Ishikawa (cell line): Measurements from ENCODE around the gene IL1RAPL1.

Source experiments
- CEBPB ChIP-seq: IDR thresholded peaks from 2 replicates; pipeline ENCODE4 v1.6.1; 2012
- CREB1 ChIP-seq: IDR thresholded peaks from 2 replicates; pipeline ENCODE4 v1.6.1; 2012; ENCODE audit warnings: low read depth
- EGR1 ChIP-seq: IDR thresholded peaks from 2 replicates; pipeline ENCODE4 v1.6.1; 2012
- EP300 ChIP-seq: IDR thresholded peaks from 2 replicates; pipeline ENCODE4 v1.6.1; 2012; ENCODE audit warnings: borderline replicate concordance
- FOXM1 ChIP-seq: IDR thresholded peaks from 2 replicates; pipeline ENCODE4 v1.6.1; 2012; ENCODE audit warnings: low read depth, borderline replicate concordance
- MAX ChIP-seq: IDR thresholded peaks from 2 replicates; pipeline ENCODE4 v1.6.1; 2012
- NFIC ChIP-seq: IDR thresholded peaks from 2 replicates; pipeline ENCODE4 v1.6.1; 2012
- RAD21 ChIP-seq: IDR thresholded peaks from 2 replicates; pipeline ENCODE4 v1.6.1; 2012; ENCODE audit warnings: low read depth
- TAF1 ChIP-seq: IDR thresholded peaks from 2 replicates; pipeline ENCODE4 v1.6.1; 2012; ENCODE audit warnings: low read depth, mild to moderate bottlenecking
- TCF12 ChIP-seq: IDR thresholded peaks from 2 replicates; pipeline ENCODE4 v1.6.1; 2012; ENCODE audit warnings: low read depth
- TEAD4 ChIP-seq: IDR thresholded peaks from 2 replicates; pipeline ENCODE4 v1.6.1; 2012
- USF1 ChIP-seq: IDR thresholded peaks from 2 replicates; pipeline ENCODE4 v1.6.1; 2012
- YY1 ChIP-seq: IDR thresholded peaks from 2 replicates; pipeline ENCODE4 v1.6.1; 2012; ENCODE audit warnings: low read depth
- ZBTB7A ChIP-seq: IDR thresholded peaks from 2 replicates; pipeline ENCODE4 v1.6.1; 2012; ENCODE audit warnings: low read depth
- TF ChIP-seq, protein P1 (sequence below): IDR thresholded peaks from 2 replicates; pipeline ENCODE4 v1.6.1; 2012; ENCODE audit warnings: low read depth, mild to moderate bottlenecking

The IL1RAPL1 gene

DNA sequence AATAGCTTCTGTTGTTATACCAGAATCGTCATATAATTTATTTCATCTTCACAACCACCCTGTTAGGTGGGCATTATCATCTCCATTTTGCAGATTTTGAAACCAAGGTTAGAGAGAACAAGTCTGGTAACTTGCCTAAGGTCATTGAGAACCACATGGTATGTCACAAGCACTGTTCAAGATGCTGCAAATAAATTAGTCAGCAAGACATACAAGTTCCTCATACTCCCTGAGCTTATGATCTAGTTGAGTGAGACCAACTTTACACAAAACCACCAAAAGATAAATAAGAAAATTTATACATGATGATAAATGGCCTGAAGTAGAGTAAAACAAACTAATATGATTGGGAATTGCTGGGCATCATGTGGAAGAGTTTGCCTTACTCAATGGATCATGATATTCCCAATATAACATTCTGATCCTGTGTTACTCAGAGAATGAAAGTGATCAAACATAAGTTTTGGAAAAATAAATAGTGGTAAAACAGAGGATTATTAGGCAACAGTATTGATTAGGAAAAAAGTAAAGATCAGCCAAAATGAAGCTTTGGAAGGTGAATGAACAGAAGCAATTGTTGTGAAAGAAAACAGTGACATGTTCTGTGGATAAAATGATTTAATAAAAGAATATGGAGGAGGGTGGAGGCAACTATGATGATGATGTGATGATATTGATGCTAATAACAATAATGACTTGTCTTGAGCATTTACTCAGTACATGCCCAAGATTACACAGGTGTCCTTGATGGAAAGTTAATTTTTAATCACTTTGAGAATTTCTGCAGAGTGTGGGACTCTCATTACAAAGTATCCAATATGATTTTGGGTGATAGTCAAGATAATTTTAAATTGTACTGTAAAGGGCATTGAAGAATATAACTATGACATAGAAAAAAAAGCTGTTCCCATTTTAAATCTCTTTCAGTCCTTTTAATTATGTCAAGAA, 34.1 kb upstream of the IL1RAPL1 start:
- TF ChIP-seq YY1, result no peak
- no peak for TF ChIP-seq CEBPB
- no peak for TF ChIP-seq NFIC
- TF ChIP-seq CREB1, result no peak
- no peak for TF ChIP-seq MAX
- TF ChIP-seq, protein P1, sequence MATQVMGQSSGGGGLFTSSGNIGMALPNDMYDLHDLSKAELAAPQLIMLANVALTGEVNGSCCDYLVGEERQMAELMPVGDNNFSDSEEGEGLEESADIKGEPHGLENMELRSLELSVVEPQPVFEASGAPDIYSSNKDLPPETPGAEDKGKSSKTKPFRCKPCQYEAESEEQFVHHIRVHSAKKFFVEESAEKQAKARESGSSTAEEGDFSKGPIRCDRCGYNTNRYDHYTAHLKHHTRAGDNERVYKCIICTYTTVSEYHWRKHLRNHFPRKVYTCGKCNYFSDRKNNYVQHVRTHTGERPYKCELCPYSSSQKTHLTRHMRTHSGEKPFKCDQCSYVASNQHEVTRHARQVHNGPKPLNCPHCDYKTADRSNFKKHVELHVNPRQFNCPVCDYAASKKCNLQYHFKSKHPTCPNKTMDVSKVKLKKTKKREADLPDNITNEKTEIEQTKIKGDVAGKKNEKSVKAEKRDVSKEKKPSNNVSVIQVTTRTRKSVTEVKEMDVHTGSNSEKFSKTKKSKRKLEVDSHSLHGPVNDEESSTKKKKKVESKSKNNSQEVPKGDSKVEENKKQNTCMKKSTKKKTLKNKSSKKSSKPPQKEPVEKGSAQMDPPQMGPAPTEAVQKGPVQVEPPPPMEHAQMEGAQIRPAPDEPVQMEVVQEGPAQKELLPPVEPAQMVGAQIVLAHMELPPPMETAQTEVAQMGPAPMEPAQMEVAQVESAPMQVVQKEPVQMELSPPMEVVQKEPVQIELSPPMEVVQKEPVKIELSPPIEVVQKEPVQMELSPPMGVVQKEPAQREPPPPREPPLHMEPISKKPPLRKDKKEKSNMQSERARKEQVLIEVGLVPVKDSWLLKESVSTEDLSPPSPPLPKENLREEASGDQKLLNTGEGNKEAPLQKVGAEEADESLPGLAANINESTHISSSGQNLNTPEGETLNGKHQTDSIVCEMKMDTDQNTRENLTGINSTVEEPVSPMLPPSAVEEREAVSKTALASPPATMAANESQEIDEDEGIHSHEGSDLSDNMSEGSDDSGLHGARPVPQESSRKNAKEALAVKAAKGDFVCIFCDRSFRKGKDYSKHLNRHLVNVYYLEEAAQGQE, result no peak
- TF ChIP-seq EP300, result no peak
- TF ChIP-seq RAD21, result no peak
- no peak for TF ChIP-seq EGR1

DNA sequence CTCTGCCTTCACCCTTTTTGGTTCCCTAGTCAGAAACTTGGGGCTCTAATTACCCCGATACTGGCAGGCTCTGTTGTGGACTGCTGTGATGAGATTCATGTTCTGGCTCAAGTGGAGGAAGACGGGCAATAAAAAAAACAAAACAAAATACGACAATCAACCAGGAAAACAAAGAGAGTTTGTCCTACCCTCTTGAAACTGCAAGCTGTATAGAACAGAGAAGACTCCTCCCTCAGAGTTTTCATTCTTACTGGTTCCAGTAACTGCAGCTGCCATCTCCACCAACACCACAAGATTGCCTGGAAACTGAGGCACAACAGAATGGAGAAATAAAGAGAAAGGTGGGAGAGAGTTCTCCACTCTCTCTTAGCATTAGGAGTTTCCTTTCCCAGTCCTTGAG, 11.1 kb upstream of the IL1RAPL1 start:
- no peak for TF ChIP-seq EP300
- TF ChIP-seq ZBTB7A, result no peak
- TF ChIP-seq EGR1, result no peak

DNA sequence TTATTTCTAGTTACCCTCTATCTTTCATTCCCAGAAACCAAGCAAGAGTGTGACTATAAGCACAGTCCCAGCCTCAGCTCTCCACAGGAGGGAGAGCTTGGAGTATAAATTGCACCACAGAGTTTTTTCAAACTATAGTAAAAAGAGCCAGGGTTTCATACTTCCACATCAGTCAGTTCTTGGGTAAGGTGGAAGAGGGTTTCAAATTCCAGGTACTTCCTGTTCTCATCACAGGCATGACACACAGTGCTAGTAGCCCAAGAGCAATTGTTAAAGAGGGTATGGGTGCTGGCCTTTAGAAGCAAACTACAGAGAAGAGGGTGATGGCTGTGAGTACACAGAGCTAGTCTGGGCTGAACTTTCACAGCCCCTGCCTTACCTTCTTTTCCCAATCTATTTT, 5.7 kb upstream of the IL1RAPL1 start:
- TF ChIP-seq RAD21 (no peak), EP300 (no peak), EGR1 (no peak), ZBTB7A (no peak), CEBPB (no peak), TCF12 (no peak), NFIC (no peak), CREB1 (no peak), TEAD4 (no peak), FOXM1 (no peak), YY1 (no peak), MAX (no peak), TAF1 (no peak), USF1 (no peak)
- TF ChIP-seq, protein P1, result no peak

- TF ChIP-seq EGR1, result no peak
- no peak for TF ChIP-seq FOXM1
- no peak for TF ChIP-seq NFIC
- no peak for TF ChIP-seq TCF12
- no peak for TF ChIP-seq TEAD4
- no peak for TF ChIP-seq CEBPB
- TF ChIP-seq ZBTB7A, result no peak
- no peak for TF ChIP-seq RAD21
- TF ChIP-seq USF1, result no peak
- no peak for TF ChIP-seq YY1
- TF ChIP-seq CREB1, result no peak
Observed at GRCh38 chrX:28582511-28582910, 4.7 kb upstream of the IL1RAPL1 start.

GRCh38 chrX:28584025-28584424, 3.2 kb upstream of the IL1RAPL1 start:
- TF ChIP-seq EP300 (no peak), RAD21 (no peak), EGR1 (no peak), TEAD4 (no peak), TCF12 (no peak), CREB1 (no peak), CEBPB (no peak), USF1 (no peak)
